NB4 (cell line): ENCODE data around the gene MBD6.

Source experiments
- MYC ChIP-seq: IDR thresholded peaks from 2 replicates; pipeline ENCODE4 v1.6.1; 2011; ENCODE audit warnings: low read depth, low read length
- POLR2A ChIP-seq: IDR thresholded peaks from 2 replicates; pipeline ENCODE4 v1.6.1; 2011; ENCODE audit warnings: mild to moderate bottlenecking; ENCODE audit not compliant: insufficient read length; ENCODE audit errors: extremely low read depth
- TF ChIP-seq, protein P1 (sequence below): IDR thresholded peaks from one replicate; pipeline ENCODE4 v1.5.1; 2012; ENCODE audit warnings: low read depth, low read length
- TF ChIP-seq, protein P2 (sequence below): IDR thresholded peaks from 2 replicates; pipeline ENCODE4 v1.6.1; 2011; ENCODE audit warnings: low read depth, low read length

DNA sequence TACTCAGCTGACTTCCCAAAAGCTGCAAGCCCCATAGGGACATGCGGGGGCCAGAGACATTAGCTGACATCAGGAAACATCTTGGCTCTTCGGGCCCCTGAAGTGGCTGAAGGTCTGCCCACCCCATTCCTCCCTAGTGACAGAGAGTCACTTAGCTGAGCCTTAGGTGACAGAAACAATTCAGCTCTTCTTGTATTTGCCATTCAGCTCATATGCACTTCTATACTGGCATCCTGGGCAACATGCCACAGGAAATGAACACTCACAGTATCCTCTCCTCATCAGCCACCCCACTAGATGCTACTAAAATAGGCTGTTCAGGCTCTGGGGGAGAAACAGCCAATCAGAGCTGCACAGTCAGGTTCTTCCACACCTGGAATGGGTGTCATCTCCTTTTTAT is 21.0 kb downstream of the MBD6 start:
- TF ChIP-seq, protein P1, sequence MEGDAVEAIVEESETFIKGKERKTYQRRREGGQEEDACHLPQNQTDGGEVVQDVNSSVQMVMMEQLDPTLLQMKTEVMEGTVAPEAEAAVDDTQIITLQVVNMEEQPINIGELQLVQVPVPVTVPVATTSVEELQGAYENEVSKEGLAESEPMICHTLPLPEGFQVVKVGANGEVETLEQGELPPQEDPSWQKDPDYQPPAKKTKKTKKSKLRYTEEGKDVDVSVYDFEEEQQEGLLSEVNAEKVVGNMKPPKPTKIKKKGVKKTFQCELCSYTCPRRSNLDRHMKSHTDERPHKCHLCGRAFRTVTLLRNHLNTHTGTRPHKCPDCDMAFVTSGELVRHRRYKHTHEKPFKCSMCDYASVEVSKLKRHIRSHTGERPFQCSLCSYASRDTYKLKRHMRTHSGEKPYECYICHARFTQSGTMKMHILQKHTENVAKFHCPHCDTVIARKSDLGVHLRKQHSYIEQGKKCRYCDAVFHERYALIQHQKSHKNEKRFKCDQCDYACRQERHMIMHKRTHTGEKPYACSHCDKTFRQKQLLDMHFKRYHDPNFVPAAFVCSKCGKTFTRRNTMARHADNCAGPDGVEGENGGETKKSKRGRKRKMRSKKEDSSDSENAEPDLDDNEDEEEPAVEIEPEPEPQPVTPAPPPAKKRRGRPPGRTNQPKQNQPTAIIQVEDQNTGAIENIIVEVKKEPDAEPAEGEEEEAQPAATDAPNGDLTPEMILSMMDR: no peak
- TF ChIP-seq, protein P2, sequence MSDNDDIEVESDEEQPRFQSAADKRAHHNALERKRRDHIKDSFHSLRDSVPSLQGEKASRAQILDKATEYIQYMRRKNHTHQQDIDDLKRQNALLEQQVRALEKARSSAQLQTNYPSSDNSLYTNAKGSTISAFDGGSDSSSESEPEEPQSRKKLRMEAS: no peak
- no peak for TF ChIP-seq MYC
- TF ChIP-seq POLR2A: no peak
